SH-SY5Y (cell line): Measurements from ENCODE around the gene XPR1.

Experiments
- GATA2 ChIP-seq: IDR thresholded peaks from 2 replicates; pipeline ENCODE4 v1.6.1; 2011; ENCODE audit warnings: mild to moderate bottlenecking, low read depth, low read length
- GATA3 ChIP-seq: IDR thresholded peaks from 2 replicates; pipeline ENCODE4 v1.6.1; 2011; ENCODE audit warnings: low read depth, mild to moderate bottlenecking, low read length, moderate library complexity

The XPR1 gene

DNA sequence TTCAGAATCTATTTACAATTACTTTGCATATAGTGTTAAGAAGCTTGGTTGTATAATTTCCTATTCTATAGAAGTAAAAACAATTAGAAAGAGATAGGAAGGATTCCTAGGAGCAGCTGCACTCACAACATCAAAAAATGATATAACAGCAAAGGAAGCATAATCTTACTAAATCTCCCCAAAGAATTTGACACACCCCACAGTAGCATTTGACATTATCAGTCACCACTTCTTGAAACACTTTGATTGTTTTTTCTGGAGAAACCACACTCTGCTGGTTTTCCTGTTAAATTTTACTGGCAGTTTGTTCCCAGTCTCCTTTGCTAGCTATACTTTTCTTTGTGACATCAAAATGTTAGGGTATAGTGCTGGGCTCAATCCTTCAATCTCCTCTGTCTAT is 180.1 kb downstream of the XPR1 start:
- TF ChIP-seq GATA2 (no peak), GATA3 (no peak)

DNA sequence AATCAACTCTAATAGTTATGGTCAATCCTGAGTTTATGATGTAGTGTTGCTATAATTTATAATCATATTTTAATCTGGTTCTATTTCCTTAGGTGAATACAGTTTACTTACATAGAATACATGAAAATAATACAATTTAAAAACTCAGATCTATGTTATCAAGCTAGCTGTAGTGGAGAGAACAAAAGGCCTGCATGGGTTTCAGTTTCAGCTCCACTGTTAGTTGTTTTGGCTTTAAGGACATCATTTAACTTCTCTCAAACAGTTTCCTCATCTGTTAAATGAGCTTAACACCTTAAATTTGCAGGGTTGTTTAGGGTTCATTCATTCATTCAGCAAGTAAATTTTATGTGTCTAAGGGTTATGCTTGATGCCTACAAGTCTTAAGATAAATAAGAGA is 182.4 kb downstream of the XPR1 start:
- TF ChIP-seq GATA2 (no peak), GATA3 (no peak)

DNA sequence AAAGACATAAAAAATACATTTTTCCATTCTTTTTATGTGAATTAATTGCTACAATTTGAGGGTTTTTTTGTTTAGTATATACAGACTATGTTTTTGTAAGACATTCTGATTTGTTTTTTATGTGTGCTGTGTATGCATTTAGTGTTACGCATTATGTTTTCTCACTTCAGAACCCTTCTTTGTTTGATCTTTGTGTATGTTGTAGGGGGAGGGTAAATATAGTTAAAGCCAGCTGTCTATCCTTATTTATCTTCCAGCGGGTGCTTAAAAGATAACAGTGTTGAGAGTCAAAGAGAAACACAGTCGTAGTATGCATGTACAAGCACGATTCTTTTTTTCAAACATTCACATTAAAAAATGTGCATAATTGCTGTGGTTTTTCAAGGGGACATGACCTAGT is 183.4 kb downstream of the XPR1 start:
- no peak for TF ChIP-seq GATA3
- no peak for TF ChIP-seq GATA2

DNA sequence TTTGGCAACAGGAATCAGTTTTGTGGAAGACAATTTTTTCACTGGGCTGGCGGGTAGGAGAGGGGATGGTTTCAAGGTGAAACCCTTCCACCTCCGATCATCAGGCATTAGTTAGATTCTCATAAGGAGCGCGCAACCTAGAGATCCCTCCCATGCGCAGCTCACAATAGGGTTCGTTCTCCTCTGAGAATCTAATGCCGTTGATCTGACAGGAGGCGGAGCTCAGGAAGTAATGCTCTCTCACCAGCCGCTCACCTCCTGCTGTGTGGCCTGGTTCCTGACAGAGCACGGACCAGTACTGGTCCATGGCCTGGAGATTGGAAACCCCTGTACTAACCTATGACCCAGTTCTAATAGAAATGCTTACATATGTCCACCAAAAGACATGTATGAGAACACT is 184.3 kb downstream of the XPR1 start:
- TF ChIP-seq GATA3 = no peak
- no peak for TF ChIP-seq GATA2

DNA sequence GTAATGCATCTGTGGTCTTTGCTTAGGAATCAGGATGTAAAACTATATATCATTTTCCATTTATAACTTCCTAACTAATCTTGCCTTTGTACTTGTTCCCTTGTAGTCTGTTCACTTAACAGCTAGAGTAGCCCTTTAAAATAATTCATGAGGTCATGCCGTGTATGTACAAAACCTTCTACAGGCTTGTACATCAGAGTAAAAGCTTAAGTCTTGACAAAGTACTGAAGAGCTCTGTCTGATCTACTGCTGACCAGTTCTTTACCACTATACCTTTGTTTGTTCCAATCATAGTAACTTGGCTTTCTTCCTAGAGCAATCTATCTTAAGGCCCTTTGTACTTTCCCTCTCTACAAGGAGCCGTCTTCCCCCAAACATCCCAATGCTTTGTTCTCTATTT is 190.1 kb downstream of the XPR1 start:
- TF ChIP-seq GATA2 (no peak), GATA3 (no peak)

DNA sequence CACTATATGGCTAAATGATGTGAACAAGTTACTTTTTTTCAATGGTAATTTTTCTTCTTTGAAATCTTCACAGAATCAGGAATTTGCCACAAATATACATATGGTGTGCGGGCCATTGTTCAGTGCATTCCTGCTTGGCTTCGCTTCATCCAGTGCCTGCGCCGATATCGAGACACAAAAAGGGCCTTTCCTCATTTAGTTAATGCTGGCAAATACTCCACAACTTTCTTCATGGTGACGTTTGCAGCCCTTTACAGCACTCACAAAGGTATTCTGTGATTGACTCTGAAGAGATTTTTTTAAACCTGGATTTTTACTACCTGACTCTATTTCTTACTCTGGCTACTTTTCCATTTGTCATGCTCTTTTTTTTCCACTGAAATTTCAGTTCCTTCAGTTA is 204.6 kb downstream of the XPR1 start:
- TF ChIP-seq GATA2 = no peak
- TF ChIP-seq GATA3 = no peak

DNA sequence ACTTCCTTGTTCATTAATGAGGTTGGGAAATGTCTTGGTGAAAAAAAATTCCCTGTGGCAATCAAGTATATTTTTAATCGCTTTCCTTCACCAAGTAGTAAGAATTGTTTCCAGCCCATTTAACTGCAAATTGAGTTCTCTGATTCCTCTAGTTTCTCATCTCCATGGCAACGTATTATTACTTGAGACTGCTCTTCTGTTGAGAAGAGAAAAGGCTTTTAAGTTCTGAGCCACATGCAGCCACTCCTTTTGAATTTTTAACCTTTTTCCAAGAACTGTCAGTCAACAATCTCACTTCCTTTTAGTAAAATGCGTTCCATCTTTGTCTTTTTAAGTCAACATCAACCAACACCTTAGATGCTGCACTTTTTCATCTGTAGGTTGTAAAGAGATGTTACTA is 205.2 kb downstream of the XPR1 start:
- TF ChIP-seq GATA3 (no peak), GATA2 (no peak)

DNA sequence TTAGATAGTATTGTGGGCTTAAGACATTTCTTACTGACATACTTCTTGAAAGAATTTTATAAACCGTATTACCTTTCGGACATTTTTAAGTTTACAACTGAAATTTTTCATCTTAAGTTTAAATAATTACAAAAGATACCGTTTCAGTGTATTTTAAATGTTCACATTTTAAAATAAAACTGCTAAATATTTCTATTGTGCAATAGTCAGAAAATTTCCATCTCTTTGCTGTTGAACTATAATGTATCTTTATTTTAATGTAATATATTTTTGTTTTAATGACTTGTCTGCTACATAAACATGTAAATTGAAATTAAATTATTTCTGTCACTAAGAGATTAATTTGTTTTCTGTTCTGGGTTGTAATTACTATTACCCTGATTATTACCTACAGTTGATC is 206.7 kb downstream of the XPR1 start:
- TF ChIP-seq GATA2 (no peak), GATA3 (no peak)

DNA sequence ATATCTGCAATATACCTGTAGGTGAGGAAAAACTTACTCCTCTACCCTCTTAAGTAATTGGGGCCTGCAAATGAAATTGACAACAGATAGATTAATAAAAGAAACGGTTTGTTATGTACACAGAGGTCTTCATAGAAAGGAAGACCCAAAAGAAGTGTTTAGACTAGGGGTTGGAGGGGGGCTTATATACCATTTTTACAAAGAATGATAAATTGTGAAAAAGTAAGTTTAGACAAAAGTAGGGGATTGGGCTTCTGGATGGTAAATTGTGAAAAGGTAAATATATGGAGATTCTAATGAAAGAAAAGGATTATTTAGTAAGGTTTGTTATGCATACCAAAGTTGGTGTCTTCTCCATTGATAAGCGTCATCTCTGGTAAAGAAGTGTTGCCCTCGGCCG is 207.7 kb downstream of the XPR1 start:
- no peak for TF ChIP-seq GATA2
- no peak for TF ChIP-seq GATA3

DNA sequence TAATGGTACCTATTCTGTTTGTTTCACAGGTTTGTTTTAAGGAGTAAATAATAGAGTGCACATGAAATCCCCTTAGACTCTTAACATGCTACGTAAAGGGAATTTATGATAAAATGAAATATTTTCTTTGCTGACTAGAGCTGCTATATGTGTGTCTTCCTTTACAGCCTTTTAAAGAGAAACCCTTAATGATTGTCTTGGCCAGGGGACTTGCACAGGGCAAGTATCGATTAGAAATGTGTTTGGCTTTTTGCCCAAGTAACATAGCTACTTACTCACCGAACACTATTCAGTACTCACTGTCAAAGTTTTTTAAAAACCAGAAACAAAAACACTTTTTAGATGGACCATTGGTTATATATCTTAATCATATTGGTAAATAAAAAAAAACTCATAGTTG is 209.6 kb downstream of the XPR1 start:
- TF ChIP-seq GATA2 = no peak
- no peak for TF ChIP-seq GATA3

DNA sequence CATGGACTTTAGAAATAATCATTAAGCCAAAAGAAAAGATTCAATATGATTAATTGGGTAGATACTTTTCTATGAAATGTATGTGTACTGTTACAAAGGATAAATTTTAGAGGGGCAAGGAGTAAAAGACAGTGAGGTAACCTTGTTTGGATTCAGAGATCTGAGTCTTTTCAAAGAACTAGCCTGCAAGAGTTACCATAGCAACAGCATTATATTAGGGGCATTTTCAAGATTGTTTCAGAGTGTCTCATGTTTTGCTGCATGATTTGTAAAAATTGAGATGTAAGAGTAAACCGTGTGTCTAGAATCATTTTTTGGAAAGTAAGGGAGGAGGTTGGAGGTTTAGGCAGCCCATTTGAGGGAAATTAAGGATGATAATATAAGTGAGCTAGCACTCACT is 210.2 kb downstream of the XPR1 start:
- no peak for TF ChIP-seq GATA2
- no peak for TF ChIP-seq GATA3

DNA sequence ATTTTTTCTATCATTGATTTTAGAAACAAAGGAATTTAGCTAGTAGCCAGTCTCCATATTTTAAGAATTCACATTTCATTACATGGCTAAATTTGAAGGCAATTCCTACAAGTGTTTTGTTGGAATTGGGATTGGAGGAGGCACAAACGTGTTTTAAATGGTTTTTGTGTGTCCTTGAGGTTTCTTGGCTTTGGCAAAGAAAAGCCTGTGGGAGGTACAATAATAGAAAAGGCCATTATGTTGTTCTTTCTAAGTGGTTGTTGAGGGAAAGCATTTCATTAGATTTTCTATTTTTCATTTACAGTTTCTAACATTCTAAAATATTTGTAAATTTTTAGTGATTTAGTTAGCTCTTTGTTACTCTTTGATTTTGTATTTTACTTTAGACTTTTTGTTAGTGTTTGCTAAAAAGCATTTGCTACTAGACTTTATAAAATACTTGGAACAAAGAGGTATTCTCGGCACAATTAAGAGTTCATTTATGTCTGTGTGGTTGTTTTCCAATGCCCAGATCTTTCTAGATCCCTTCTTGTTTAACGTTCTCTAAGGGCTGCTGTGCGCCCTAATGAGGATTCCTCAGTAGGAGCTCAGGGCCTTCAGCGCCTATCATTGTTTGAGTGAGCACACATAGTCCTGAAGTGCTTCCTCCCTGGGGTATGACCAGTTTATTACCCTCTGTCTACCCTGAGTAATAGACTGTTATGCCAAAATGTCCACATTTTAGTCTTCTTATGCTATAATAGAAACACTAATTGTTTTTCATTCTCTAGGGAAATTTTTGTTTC is 210.9 kb downstream of the XPR1 start:
- TF ChIP-seq GATA3 (no peak), GATA2 (no peak)

DNA sequence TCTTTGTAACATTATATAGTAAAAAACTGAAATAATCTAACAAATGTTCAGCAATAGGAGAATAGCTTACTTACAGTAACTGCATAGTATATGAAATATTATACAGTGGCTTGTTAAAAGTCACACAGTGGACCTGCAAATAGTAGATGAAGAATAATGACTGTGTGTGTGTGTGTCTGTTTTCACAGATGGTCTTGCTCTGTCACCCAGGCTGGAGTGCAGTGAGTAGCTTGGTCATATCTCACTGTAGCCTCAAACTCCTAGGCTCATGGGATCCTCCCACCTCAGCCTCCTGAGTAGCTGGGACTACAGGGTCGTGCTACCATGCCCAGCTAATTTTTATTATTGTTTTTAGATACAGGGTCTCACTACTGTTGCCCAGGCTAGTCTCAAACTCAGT is 213.5 kb downstream of the XPR1 start:
- TF ChIP-seq GATA3 (no peak), GATA2 (no peak)

DNA sequence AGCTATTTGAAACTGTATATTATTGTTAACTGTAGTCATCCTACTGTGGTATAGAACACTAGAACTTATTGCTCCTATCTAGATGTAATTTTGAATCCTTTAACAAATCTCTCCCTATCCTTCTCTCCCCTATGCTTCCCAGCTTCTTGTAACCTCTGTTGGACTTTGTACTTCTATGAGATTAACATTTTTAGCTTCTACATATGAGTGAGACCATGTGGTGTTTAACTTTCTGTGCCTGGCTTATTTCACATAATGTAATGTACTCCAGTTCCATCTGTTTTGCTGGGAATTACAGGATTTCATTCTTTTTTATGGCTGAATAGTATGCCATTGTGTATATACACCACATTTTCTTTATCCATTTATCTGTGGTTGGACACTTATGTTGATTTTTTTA is 216.4 kb downstream of the XPR1 start:
- TF ChIP-seq GATA2 (no peak), GATA3 (no peak)

DNA sequence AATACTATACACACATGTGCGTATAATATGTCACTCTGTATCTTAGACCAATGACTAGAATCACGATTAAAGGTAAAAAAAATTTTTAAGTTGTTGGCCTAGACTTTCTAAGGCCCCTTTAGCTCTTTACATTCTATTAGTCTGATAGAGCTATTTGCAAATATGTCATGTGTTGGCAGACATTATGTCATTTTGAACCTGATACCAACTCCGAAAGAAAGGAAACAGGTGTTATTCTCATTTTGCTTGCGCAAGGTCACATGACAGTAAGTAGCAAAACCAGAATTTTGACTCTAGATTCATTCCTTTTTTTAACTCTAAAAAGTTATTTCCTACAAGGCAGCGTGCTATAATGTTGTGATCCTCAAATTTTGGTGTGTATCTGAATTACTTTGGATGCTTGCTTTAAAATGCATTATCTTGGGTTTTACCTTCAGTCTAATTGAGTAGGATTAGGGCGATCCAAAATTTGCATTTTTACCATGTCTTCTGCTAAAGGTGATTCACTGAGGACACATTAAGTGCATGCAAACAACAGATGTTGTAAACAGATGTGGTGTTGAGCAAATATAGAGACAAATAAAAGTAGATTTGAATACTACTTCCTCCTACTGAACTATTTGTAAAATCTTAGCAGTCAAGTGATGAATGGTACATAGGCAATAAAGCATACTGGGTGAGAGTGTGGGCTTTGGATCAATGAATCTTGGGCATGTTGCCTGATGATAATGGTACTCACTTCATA is 217.4 kb downstream of the XPR1 start:
- TF ChIP-seq GATA3 = no peak
- TF ChIP-seq GATA2 = no peak
